Transverse colon (tissue), 4 donors: ENCODE data around the gene RIPPLY1. TPM values are rescaled to one million over a fixed set of nuclear protein-coding genes. Genes with fewer than 3 reads are reported as not detected.

ENCODE experiments used
- DNase-seq: peaks from one replicate; pipeline ENCODE4 v3.0.0-alpha.2; 2019
- H3K27ac ChIP-seq, 4 donors: fragments of 200-600 bp; sonication (generic); 2 replicates each; pipeline ENCODE4 v1.5.1; 2016 to 2018; ENCODE audit warnings: inconsistent platforms in 4 of 4
- H3K27me3 ChIP-seq: fragments of 200-600 bp; sonication (generic); 2 replicates; pipeline ENCODE4 v1.5.1; 2017; ENCODE audit warnings: inconsistent platforms
- H3K36me3 ChIP-seq, 4 donors: fragments of 200-600 bp; sonication (generic); 2 replicates each; pipeline ENCODE4 v1.5.1; 2017 to 2019; ENCODE audit warnings: inconsistent platforms in 4 of 4
- H3K4me1 ChIP-seq, 4 donors: fragments of 200-600 bp; sonication (generic); 2 replicates each; pipeline ENCODE4 v1.5.1; 2017 to 2020; ENCODE audit warnings: inconsistent platforms in 4 of 4
- H3K4me3 ChIP-seq, 4 donors: fragments of 200-600 bp; sonication (generic); 1 replicate in 1 of 4; 2 replicates in 3 of 4; pipeline versions ENCODE4 v1.5.1 to v1.6.1; 2017 to 2019; ENCODE audit warnings: inconsistent platforms in 4 of 4
- H3K9me3 ChIP-seq, 2 donors: fragments of 200-600 bp; sonication (generic); 2 replicates each; pipeline ENCODE4 v1.5.1; 2017 to 2019; ENCODE audit warnings: inconsistent platforms in 2 of 2
- EP300 ChIP-seq: sonication (generic); formaldehyde crosslinking; IDR thresholded peaks from one replicate; pipeline ENCODE4 v1.6.1; 2017; ENCODE audit warnings: antibody characterized with exemption, low read depth
- POLR2A ChIP-seq: fragments of 450-650 bp; IDR thresholded peaks from one replicate; pipeline ENCODE4 v1.6.1; 2016; ENCODE audit warnings: antibody characterized with exemption, mild to moderate bottlenecking, moderate library complexity
- POLR2AphosphoS5 ChIP-seq, 3 donors: sonication (generic); formaldehyde crosslinking; IDR thresholded peaks; one replicate each; pipeline ENCODE4 v1.6.1; 2016; ENCODE audit warnings: antibody characterized with exemption in 3 of 3
- WGBS, 2 donors: methylation state at CpG; one replicate each; pipeline ENCODE4 v1.1.5; 2018; ENCODE audit warnings: low coverage in 1 of 2; 5-methylcytosine and 5-hydroxymethylcytosine counted together
- in situ Hi-C, 4 donors: fragments of 200-750 bp; cut with MboI; loops; one replicate each; pipeline versions ENCODE4 v1.15.0 to v1.15.1; 2017; ENCODE audit warnings: low sequenced_read_pairs in 3 of 4, low pct_ligation_motif_present in 1 of 4, low pct_unique_long_range_greater_than_20kb in 1 of 4
- intact Hi-C: fragments of 100-400 bp; cut with DNase I; formaldehyde crosslinking; loops from one replicate; pipeline ENCODE4 v1.15.1; 2023; ENCODE audit warnings: low total_unique reads
- total RNA-seq, 4 donors: library from RNA; depleted of rRNA; stranded (reverse); fragments of >200 nt; gene quantifications; one replicate each; pipeline ENCODE4 v1.1.0, GENCODE V29; 2016
- TF ChIP-seq, protein P1 (sequence below), 5 experiments: fragments of 200-600 bp in 3 of 5; fragments of 450-650 bp in 2 of 5; sonication (generic) in 3 of 5; IDR thresholded peaks; 1 replicate in 2 of 5; 2 replicates in 3 of 5; pipeline ENCODE4 v1.5.1; 2016 to 2017; ENCODE audit warnings: antibody characterized with exemption in 5 of 5, inconsistent platforms in 3 of 5, mild to moderate bottlenecking in 2 of 5, moderate library complexity in 1 of 5

The RIPPLY1 gene, protein sequence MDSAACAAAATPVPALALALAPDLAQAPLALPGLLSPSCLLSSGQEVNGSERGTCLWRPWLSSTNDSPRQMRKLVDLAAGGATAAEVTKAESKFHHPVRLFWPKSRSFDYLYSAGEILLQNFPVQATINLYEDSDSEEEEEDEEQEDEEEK
- total RNA-seq: not detected

DNA sequence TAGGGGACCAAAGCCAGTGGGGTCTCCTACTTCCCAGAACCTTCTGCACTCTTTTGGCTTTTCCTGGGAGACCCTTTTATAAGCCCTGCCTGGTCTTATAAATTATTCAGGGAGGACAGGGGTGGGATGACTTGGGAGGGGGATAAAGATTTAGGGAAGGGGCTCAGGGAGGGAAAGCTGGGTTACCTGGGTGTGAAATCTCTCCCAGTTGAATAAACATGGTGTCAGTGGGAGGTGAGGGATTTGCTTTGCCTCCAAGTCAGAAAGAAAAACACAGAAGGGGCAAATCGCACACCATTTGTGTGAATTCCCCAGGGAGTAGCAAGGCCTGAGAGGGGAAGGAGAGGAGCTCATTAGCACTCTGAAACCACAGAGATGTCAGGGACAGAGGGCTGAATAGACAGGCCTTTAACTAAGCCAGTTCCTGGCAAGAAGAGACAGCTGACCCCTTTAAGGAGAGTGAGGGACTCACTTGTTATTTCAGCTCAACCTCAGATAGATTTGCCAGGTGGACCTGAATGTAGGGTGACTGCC is at the start of gene RIPPLY1:
RIPPLY1 (minus strand) TSS at position 51 of the 534 bp plus-strand sequence. CDS start 54 bp downstream, outside the sequence.
- intact Hi-C loops: no loop called here

DNA sequence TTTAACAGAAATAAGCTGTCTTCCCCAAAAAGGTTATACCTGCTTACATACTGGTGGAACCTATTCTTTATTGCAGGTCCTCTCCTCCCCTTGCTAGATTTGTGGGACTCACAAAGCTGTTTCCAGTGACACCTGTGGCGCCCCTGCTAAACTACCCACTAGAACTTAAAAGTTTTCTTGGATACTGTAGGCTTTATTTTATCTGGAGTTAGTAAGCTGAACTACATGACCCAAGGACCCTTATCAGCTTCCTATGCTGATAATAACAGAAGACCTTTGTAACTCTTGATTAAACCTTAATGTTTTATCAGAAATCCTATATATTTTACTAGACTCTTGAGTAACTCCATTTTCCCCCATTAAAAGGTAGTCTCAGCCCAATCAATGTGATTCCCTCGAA is 49.4 kb upstream of the RIPPLY1 start:
- no peaks in the 10 kb centered on the region for H3K4me1 ChIP-seq
- no peaks in the 10 kb centered on the region for H3K9me3 ChIP-seq
- H3K27ac ChIP-seq: no peak overlapping the region
- no peaks in the 10 kb centered on the region for H3K36me3 ChIP-seq
- 62% methylated on average over 2 of the region's 2 CpGs; no CpG with 5 or more reads in 1 of the 2 donors for WGBS, 2 donors
- no peaks in the 10 kb centered on the region for H3K27me3 ChIP-seq
- in situ Hi-C loops (no loop called here), intact Hi-C loops (no loop called here)
- no peak overlapping the region for H3K4me3 ChIP-seq
- TF ChIP-seq POLR2A (no peak), EP300 (no peak), POLR2AphosphoS5 (IDR thresholded peaks at IDR 0.05) (no peak)
- TF ChIP-seq, protein P1, sequence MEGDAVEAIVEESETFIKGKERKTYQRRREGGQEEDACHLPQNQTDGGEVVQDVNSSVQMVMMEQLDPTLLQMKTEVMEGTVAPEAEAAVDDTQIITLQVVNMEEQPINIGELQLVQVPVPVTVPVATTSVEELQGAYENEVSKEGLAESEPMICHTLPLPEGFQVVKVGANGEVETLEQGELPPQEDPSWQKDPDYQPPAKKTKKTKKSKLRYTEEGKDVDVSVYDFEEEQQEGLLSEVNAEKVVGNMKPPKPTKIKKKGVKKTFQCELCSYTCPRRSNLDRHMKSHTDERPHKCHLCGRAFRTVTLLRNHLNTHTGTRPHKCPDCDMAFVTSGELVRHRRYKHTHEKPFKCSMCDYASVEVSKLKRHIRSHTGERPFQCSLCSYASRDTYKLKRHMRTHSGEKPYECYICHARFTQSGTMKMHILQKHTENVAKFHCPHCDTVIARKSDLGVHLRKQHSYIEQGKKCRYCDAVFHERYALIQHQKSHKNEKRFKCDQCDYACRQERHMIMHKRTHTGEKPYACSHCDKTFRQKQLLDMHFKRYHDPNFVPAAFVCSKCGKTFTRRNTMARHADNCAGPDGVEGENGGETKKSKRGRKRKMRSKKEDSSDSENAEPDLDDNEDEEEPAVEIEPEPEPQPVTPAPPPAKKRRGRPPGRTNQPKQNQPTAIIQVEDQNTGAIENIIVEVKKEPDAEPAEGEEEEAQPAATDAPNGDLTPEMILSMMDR (IDR thresholded peaks at IDR 0.05): no peak
- DNase-seq: no peak

More for the DNA sequence above, at the start of gene RIPPLY1:
- H3K27me3 ChIP-seq: no peaks in the 10 kb centered on the region
- peaks cover 0 to 6% (median 0%) of the 10 kb centered on the region in 4 donors for H3K4me1 ChIP-seq
- H3K9me3 ChIP-seq: no peaks in the 10 kb centered on the region
- WGBS, 2 donors: 81% methylated on average over 1 of the region's 1 CpG; no CpG with 5 or more reads in 1 of the 2 donors
- H3K4me3 ChIP-seq: no peak within 1 kb of the TSS
- in situ Hi-C loops: no loop called here
- no peak for DNase-seq
- no peak for TF ChIP-seq POLR2AphosphoS5 (IDR thresholded peaks at IDR 0.05)
- no peak for TF ChIP-seq POLR2A
- no peak for TF ChIP-seq EP300
- TF ChIP-seq, protein P1 (IDR thresholded peaks at IDR 0.05): no peak
- H3K27ac ChIP-seq: no peak within 1 kb of the TSS
- no peaks in the 10 kb centered on the region for H3K36me3 ChIP-seq

DNA sequence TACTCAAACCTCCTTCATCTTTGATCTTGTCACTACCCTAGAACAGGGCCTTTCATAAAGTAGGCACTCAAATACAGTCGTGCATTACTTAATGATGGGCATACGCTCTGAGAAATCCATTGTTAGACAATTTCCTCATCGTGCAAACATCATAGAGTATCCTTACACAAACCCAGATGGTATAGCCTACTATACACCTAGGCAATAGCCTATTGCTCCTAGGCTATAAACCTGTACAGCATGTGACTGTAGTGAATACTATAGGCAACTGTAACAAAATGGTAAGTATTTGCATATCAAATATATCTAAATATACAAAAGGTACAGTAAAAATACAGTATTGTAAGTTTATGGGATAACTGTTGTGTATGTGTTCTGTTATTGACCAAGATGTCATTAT is 48.9 kb upstream of the RIPPLY1 start:
- in situ Hi-C loops: no loop called here
- Histone ChIP-seq H3K4me1 (no peaks in the 10 kb centered on the region), H3K27ac (no peak overlapping the region), H3K36me3 (no peaks in the 10 kb centered on the region), H3K4me3 (no peak overlapping the region), H3K27me3 (no peaks in the 10 kb centered on the region), H3K9me3 (no peaks in the 10 kb centered on the region)
- 37 to 50% methylated on average over 3 of the region's 3 CpGs for WGBS, 2 donors
- no peak for TF ChIP-seq POLR2AphosphoS5 (IDR thresholded peaks at IDR 0.05)
- no peak for TF ChIP-seq POLR2A
- TF ChIP-seq, protein P1 (IDR thresholded peaks at IDR 0.05): no peak
- TF ChIP-seq EP300: no peak
- DNase-seq: no peak
- intact Hi-C loops: no loop called here

DNA sequence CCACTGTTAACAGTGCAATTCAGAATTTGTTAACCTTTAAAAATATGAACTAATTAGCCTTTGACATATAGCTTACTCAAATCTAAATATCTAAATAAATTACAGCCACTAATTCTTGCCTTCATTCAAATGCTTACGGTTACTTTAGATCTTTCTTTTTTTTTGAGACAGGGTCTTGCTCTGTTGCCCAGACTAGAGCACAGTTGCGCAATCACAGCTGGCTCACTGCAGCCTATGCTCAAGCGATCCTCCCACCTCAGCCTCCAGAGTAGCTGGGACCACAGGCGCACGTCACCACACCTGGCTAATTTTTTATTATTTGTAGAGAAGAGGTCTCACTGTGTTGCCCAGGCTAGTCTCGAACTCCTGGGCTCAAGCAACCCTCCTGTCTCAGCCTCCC is 48.1 kb upstream of the RIPPLY1 start:
- Histone ChIP-seq H3K4me3 (no peak overlapping the region), H3K9me3 (no peaks in the 10 kb centered on the region), H3K27me3 (no peaks in the 10 kb centered on the region), H3K36me3 (no peaks in the 10 kb centered on the region), H3K27ac (no peak overlapping the region), H3K4me1 (no peaks in the 10 kb centered on the region)
- 87% methylated on average over 6 of the region's 6 CpGs; no CpG with 5 or more reads in 1 of the 2 donors for WGBS, 2 donors
- in situ Hi-C loops (no loop called here), intact Hi-C loops (no loop called here)
- no peak for DNase-seq
- TF ChIP-seq POLR2A: no peak
- TF ChIP-seq, protein P1 (IDR thresholded peaks at IDR 0.05): no peak
- no peak for TF ChIP-seq POLR2AphosphoS5 (IDR thresholded peaks at IDR 0.05)
- TF ChIP-seq EP300: no peak
